Kidney glomerular epithelial cell (primary cell): Measurements from ENCODE around the gene PLIN4.

Experiments
- DNase-seq: peaks from one replicate; lab custom pipeline; 2025; lab: John Stamatoyannopoulos, UW

Gene PLIN4

GRCh38 chr19:4525563-4526002, 7.3 kb upstream of the PLIN4 start:
- no peak for DNase-seq

DNA sequence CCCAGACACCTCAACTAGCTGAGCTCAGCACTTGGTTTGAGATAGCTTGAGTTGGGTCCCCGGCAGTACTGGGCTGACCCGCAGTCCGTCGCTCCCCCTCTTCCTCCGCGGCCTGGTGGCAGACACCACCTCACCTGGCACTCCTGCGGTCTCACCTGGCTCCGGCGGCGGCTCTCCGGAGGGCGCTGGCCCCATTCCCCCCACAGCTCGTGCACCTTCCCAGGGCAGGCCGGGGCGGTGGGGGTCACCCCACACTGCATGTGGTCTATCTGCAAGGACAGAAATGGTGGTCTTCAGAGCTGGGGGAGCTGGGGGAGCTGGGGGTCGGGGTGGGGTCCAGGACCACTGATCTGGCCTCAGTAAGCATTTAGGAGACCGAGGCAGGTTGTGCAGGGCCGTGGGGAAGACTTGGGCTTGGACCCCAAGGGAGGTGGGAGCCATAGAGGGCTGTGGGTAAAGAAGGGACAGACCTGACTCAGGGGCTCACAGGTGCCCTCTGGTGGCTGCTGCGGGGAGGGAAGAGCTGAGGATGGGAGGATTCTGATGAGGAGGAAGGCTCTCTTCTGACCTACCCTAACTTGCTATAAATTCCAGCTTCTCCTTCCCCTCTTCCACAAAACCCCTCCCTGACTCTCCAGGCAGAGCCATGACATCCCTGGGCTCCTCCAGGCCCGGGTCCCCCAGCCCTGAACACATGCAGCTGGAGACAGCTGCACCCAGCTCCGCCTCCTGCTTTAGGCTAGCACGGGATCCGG, 6.7 kb upstream of the PLIN4 start:
- no peak for DNase-seq

DNA sequence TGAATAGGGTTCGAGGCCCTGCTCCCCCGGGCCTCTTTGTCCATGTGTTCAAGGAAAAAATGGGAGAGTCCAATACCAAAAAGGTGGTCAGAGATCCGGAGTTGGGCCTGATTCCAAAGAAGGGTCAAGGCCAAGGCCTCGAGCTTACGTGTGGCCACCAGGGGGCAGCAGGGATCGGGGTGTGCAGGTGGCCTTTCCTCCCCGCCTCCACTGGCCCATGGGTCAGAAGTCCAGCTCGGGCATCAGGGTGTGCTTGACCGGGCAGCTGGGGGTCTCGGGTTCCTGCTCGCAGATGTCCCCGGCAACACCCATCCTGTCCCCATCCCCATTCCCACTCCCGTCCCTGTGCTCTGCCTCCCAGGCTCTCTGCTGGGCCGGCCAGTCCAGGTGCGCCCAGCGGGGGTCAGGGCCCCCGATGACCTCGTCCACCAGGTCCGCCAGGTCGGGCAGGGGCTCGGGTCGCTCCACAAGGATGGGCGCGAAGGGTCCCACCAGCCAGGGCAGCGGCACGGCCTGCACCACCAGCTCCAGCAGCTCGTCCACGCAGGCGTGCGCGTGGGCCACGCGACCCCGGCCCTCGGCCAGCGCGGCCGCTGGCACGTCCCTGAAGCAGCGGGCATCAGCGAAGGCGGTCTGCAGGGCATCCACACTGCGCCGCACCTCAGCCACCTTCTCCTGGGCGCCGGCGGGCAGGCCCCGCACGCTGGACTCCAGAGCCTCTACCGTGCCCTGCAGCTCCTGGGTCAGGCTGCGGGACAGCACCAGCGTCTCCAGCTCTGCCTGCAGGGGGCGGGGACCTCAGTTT, 5.2 kb upstream of the PLIN4 start:
- no peak for DNase-seq

DNA sequence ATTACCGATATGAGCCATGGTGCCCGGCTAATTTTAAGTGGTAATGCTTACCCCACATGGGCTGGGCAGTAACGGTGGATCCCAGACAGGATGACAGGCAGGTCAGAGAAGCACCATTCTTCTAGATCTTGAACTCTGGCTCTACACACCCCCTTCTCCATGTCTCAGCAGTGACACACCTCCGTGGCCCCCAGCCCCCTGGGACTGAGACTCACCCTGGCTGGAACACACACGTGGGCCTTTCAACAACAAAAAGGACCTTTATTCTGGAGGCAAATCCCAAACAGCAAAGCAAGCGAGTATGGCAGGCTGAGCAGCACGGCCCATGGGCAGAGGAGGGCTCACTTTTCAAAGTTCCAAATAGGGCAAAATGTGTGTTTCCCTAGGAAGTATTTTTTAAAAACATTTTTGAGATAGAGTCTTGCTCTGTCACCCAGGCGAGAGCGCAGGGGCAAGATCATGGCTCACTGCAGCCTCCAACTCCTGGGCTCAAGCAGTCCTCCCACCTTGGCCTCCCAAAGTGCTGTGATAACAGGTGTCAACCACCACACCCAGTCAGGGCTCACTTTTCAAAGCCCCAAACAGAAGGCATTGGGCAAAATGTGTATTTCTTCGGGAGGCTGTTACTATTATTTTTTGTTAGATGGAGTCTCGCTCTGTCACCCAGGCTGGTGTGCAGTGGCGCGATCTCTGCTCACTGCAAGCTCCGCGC, 4.2 kb upstream of the PLIN4 start:
- DNase-seq = no peak

- no peak for DNase-seq
These were observed 3.6 kb upstream of the PLIN4 start for GRCh38 chr19:4521888-4522242.

DNA sequence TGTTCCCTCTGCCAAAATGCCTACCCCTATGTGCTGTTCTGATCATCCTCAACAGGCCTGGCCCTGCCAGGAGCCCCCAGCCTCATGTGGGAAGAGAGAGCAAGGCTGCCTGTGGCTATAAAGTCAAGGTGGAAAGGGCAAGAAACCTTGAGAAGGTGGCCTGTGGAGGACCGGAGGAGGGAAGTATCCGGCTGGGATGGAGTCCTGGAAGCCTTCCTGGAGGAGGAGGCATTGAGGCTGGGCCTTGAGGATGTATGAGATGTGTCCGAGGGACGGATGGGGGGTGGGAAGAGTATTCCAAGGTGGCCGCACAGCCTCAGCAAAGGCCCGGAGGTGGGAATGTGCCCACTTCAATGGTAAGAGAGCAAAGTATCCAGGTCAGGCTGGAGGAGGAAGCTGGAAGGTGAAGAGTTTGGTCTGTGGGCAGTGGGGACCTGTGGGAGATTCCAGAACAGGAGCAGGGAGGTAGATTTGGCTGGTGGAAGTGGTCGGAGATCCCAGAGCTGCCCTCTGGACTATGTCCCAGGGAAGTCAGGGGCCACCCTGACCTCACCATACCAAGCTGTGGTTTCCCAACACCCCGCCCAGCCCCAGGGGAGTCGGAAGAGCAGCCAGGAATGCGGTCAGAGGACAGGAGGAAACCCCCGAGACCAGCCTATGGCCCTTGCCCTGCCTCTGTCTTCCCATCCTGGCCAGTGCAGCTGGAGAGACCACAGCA, 3.0 kb upstream of the PLIN4 start:
- no peak for DNase-seq

DNA sequence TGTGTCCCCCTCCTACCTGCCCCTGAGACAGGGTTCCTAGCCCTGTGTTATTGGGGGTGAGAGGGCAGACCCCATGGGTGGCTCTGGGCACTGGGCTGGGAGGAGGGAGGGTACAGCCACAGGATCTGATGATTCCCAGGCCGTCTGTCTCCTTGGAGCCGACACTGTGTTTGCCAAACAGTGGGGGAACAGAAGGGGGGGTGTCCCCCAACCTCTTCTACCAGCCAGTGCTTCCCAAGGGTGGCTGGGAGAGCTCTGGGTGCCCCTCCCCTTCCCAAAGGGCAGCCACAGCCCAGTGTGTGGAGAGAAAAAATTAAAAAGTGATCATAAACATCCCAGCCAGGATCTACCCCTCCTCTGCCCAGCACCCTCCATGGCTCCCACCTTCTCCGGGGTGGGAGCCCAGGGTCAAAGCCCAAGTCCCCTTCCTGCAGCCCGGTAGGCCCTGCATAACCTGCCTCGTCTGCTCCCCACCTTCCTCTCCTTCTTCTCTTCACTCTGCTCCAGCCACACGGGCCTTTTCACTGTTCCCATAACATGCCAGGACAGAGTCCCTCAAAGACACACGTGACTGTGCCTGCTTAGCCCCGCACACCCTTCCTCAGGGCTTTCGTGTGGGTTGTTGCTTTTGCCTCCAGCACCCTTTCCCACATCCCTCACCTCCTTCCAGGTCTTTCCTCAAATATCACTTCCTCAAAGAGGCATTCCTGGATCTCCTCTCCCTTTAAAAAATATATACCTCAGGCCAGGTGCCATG, 1.4 kb upstream of the PLIN4 start:
- no peak for DNase-seq

GRCh38 chr19:4519172-4519496, 848 bp upstream of the PLIN4 start:
- DNase-seq = no peak

GRCh38 chr19:4517451-4518057, 732 bp downstream of the PLIN4 start:
- no peak for DNase-seq

DNA sequence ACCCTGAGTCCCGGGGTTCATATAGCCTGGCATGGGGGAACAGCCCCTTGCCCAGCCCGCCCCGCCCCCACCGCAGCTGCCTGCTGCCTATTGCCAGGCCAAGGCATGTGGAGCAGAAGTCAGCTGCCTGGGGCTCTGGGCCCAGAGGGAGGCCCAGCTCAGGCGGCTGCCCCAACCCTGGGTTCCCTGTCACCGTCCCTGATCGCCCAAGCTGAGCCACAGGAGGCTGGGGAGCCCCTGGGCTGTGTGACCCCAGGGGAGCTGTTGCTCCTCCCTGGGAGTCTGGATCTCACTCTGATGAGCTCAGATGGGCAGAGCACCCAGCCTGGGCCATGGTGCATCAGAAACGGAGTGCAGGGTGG, 1.4 kb downstream of the PLIN4 start:
- DNase-seq = no peak

- no peak for DNase-seq
These were observed 1.9 kb downstream of the PLIN4 start for GRCh38 chr19:4516199-4516938.

DNA sequence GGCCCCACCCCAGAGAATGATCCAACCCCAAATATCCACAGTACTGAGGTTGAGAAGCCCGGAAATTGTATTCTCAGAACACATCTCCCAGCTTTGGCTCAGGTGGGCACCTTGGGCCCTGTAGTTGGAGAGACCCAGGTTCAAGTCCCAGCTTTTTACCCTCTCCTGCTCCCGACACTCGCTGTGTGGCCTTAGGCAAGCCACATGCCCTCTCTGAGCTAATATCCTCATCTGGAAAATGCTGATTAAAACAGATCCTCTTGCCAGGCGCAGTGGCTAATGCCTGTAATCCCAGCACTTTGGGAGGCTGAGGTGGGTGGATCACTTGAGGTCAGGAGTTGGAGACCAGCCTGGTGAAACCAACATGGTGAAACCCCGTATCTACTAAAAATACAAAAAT, 2.6 kb downstream of the PLIN4 start:
- no peak for DNase-seq

DNA sequence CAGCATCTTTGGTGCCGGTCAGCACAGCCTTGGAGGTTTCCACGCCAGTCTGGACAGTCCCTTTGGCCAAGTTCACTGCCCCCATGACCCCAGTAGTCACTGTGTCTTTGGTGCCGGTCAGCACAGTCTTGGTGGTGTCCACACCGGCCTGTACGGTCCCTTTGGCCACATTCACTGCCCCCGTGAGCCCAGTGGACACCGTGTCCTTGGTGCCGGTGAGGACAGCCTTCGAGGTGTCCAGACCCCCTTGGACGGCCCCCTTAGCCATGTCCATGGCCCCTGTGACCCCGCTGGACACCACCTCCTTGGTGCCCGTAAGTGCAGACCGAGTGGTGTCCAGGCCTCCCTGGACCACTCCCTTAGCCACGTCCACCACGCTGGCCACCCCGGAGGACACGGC, 5.0 kb downstream of the PLIN4 start:
- DNase-seq = no peak

DNA sequence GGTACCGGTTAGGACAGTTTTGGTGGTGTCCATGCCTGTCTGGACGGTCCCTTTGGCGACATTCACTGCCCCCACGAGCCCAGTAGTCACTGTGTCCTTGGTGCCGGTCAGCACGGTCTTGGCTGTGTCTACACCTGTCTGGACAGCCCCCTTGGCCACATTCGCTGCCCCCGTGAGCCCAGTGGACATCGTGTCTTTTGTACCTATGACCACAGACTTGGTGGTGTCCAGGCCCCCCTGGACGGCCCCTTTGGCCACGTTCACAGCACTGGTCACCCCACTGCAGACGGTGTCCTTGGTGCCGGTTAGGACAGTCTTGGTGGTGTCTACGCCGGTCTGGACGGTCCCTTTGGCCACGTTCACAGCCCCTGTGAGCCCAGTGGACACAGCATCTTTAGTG, 6.2 kb downstream of the PLIN4 start:
- DNase-seq = no peak

DNA sequence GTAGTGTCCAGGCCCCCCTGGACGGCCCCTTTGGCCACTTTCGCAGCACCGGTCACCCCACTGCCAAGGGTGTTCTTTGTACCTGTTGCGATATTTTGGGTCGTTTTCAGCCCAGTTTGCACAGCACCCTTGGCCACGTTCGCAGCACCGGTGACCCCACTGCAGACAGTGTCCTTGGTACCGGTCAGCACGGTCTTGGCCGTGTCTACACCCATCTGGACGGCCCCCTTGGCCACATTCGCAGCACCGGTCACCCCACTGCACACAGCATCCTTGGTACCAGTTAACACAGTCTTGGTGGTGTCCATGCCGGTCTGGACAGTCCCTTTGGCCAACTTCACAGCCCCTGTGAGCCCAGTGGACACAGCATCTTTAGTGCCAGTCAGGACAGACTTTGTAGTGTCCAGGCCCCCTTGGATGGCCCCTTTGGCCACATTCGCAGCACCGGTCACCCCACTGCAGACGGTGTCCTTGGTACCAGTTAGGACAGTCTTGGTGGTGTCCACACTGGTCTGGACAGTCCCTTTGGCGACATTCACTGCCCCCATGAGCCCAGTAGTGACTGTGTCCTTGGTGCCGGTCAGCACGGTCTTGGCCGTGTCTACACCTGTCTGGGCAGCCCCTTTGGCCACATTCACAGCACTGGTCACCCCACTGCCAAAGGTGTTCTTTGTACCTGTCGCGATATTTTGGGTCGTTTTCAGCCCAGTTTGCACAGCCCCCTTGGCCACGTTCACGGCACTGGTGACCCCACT, 6.8 kb downstream of the PLIN4 start:
- no peak for DNase-seq

DNA sequence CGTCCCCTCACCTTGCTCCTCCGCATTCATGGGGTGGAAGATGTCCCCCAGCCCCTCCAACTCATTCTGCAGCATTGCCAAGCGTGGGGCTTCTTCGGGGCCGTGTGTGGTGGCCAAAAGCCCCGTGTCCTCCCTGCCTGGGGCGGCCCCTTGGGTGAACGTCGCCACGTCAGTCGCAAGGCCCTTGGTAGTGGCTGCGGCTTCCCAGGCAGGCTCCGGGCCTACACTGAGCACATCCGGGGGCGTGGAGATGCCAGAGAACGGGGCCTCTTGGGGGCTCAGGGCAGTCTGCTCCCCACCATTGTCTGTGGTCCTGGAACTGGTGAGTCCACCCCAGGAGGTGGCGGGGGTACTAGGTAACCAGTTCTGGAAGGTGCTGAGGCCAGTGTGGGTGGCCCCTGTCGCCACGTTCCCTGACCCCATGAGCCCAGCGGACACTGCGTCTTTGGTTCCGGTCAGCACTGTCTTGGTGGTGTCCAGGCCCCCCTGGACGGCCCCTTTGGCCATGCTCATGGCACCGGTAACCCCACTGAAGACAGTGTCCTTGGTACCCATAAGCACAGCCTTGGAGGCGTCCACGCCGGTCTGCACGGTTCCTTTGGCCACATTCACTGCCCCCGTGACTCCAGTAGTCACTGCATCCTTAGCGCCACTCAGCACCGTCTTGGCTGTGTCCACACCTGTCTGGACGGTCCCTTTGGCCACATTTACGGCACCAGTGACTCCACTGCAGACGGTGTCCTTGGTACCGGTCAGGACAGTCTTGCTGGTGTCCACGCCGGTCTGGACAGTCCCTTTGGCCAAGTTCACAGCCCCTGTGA, 7.6 kb downstream of the PLIN4 start:
- DNase-seq = no peak

- DNase-seq = no peak
These were observed 9.6 kb downstream of the PLIN4 start for GRCh38 chr19:4508698-4509097.

- no peak for DNase-seq
These were observed 10.5 kb downstream of the PLIN4 start for GRCh38 chr19:4507804-4508203.

DNA sequence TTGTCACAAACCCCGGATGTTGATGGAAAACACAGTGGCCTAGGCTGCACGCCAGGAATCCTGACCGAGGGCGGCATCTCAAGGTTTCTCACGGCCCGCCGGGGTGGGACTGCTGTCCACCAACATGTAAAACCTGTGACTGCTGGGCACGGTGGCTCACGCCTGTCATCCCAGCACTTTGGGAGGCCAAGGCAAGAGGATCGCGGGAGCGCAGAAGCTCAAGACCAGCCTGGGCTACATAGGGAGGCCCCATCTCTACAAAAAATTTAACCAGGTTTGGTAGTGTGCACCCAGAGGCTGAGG, 11.2 kb downstream of the PLIN4 start:
- DNase-seq = no peak
